Amniotic epithelial cell (primary cell): Measurements from ENCODE around the gene DAG1.
A peak's percentile ranks its signal among the peaks of the same experiment; 100 is the strongest.

Source experiments
- DNase-seq: peaks from one replicate; pipeline ENCODE4 v3.0.0-alpha.2; 2010; ENCODE audit warnings: low read depth

The DAG1 gene

DNA sequence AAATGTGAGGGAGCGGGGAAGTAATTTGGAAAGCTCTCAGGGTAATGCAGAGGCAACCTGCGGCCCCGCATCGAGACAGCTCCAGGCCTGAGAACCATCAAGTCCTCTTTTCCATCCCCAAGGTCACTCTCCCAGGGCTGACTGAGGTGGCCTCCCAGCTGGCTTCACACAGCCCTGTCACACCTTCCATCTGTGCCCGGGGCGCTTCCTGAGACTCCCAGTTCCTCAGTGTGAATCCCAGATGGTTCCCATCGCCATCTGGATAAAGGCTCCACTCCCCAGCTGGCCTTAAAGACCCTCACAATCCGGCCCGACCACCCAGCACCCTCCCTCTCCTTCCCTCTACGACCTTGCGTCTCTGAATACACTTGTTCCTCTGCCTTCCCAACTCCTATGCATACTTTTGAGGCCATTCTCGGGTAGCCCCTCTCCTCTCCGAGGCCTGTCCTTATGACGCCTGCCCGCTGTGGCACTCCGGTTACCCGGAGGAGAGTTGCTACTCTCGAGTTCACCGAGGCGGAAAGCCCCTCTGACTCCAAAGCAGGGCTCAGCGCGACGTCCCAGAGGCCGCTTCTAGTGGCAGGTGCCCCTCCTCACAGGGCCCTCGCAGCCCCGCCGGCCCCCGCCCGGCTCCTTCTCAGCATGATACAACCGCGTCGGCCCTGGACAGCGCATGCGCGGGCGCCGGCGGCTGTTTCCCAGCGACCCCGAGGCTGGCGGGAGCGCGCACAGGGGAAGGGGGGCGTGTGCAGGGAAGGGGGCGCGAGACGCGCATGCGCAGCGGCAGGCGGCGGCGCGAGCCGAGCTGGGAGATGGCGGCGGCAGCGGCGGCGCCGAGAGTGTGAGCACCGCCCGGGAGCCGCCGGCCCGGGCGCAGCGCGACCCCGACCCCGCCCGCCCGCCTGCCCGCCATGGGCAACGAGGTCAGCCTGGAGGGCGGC lies 83.9 kb downstream of the DAG1 start, which contains the start of gene BSN:
Gene BSN (plus strand): TSS at position 786 of the 941 bp plus-strand sequence. CDS start 126 bp downstream, at position 912.
- DNase-seq, result peak; percentile 71

DNA sequence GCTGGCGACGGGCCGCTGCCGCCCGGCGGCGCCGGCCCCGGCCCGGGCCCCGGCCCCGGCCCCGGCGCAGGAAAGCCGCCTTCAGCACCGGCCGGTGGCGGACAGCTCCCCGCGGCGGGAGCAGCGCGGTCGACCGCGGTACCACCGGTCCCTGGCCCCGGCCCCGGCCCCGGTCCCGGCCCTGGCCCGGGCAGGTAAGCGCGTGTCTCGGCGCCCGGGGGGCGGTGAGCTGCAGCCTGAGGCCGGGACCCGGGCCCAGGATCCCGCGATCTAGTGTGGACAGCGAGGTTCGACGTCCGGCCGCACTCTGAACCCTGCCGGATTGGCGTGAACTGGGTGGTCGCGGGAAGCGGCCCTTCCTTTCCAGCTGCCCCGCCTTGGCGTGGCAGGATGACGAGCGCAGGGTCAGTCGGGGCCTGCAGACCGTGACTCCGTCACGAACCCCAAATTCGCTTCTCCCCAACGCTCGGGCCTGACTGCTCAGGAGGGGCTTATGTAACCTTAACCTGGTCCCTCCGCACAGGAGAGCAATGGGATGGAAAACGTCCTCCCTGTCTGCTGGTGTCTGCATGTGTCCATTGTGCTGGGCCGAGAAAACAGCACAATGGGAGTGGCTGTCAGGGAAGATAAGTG lies 84.7 kb downstream of the DAG1 start:
- DNase-seq, result peak; percentile 12

DNA sequence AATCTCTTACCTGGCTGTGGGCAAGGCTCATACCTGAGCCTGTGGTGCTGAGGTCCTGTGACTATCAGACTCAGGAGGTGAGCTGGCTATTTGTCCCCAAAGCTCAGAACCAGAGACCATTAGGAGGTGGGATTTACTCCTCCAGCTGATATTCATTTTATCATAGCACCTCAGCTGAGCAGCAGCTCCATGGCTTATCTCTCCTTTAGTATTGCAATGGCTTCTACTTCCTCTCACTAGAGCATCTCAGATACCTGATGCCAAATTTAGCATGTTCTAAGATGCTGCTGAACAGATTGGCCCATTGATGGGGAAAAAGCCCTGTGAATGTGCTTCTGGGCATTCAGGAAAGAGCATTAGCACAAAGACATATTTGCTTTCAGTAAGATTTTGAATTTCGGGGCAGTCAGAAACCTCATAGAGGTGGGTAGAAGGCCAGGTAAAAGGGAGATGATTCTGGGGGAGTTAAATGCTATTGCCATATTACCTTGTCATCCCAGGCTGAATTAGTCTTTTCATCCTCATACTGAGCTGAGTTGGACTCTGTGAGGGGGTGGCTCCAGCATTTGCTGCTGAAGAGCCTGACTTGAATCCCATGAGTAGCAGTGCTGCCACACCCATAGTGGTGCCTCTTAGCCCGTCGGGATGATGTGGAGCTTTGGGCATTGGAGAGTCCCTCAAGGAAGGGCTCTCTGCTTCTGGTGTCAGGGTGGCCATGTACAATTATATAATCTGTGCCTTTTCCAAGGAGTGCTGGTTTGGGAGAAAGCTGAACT lies 86.6 kb downstream of the DAG1 start:
- DNase-seq, result no peak

DNA sequence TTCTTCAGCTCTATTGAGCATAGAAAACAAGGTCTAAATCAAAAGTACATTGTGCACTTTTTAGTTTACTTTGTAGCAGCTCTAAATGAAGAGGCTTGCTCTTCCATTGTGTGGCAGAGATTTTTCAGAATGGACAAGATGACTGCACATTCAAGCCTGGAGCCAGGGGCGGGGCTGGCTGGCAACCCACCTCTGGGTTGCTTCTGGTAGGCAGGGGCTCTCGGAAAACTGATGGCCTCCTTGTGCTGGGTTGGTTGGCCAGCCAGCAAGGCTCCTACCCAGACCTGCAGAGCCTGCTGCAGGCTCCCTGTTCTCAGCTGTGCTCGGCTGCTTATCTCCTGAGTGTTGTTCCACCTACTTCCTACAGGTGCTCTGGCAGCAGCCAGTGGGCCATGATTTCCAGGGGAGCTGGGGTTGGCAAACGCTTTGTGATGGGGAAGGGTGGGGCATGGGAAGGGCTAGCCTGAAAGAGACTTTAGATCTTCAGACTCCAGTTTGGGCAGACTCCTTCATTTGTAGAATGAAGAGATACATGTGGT lies 93.0 kb downstream of the DAG1 start:
- DNase-seq, result no peak

DNA sequence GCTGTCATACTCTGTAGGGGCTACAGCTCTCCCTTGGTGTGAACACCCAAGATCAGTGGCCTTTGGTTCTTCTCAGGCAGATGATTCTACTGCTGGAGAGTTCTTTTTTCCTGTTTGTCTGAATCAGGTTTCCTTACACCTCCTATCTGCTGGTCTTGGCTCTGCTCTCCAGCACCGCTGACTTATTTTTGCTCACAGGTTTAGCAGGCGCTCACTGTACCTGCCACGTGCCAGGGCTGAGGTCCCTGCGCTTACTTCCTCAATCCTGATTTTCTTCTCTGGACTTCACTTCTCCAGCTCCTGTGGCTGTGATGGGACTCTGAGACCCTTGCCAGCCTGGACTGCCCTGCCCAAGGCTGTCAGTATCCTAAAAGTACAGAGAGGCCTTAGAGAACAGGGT lies 93.7 kb downstream of the DAG1 start:
- no peak for DNase-seq

DNA sequence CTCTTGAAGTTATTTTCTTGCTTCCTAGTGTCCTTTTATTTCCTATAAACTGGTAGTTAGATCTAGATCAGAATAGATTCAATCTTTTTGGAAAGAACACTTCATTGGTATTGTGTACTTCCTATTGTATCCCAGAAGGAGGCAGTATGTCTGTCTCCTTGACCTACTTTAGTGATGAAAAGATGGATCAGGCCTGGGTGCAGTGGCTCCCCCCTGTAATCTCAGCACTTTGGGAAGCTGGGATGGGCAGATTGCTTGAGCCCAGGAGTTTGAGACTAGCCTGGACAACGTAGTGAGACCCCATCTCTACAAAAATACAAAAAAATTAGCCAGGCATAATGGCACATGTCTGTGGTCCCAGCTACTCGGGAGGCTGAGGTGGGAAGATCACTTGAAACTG lies 96.2 kb downstream of the DAG1 start:
- DNase-seq, result peak; percentile 3

DNA sequence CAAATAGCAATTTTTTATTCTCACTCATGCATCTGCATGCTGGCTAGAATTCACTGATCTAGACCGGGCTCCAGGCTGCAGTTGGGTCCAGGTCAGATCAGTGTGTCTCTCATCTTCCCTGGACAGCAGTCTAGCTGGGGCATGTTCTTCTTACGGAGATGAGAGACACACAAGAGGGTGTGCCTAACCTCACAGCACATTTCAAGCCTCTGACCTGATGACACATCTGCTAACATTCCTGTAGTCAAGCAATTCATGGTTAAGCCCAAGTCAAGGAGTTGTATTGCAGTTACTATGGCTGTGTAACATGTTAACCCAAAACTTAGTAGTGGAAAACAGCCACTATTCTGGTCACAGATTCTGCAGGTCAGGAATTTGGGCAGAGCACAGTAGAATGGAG lies 97.3 kb downstream of the DAG1 start:
- DNase-seq, result no peak

DNA sequence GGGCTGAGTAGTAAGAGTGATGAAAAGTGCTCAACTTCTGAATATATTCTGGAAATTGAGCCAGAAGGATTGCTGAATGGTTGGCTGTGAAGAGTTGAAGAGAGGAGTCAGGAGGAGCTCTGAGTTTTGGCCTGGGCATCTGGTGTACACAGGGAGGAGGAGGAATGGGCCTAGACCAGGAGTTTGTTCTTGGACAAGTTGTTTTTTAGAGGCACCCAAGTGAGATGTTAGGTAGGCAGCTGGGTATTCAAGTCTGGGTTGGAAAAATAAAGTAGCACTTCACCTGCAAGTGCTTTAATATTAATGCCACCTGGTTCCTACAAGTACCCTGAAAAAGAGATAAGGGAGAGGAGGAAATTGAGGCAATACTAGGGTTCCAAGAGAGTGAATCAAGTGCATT lies 98.9 kb downstream of the DAG1 start:
- no peak for DNase-seq

DNA sequence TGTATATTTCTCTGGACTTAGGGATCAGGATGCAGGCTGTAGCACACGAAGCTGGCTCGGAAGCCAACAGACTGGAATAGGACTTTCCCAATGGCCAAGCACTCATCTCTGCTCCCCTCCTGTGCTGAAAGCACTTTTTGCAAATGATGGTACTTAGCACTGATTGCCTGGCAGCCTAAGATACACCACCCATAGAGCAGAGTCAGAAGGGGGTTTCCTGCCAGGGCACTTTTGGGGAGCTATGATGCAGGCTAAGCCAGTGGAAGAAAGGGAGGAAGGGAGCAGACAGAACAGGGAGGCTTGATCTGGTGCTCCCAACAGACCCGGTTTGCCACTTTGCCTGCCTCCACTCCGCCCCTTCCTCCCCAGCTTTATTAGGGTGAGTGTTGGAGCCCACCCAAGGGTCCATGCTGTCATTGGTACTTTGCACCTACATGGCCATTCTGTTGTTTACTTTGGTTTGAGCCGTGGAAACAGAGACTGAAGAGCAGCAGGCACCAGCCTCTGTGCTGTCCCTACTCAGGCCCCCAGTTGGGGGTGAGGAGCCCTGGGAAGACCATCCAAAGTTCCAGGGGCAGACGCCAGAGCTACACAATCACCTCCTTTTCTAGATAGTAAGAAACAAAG lies 100.1 kb downstream of the DAG1 start:
- no peak for DNase-seq

DNA sequence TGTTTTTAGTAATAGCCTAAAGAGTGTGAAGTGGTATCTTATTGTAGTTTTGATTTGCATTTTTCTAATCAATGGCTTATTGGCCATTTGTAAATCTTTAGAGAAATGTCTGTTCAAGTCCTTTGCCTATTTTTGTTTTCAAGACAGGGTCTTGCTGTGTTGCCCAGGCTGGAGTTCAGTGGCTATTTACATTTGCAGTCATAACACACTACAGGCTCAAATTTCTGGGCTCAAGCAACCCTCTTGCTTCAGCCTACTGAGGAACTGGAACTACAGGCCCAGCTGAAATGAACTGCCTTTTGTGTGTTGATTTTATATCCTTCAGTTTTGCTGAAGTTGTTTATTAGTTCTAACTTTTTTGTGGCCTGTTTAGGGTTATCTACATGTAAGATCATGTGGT lies 112.1 kb downstream of the DAG1 start:
- DNase-seq, result no peak
